C4-2B (cell line): ENCODE results near the gene NUP188.

Experiments used
- H3K27ac ChIP-seq: fragments of 450-650 bp; 2 replicates; pipeline ENCODE4 v1.5.1; 2017
- ZFX ChIP-seq: fragments of 450-650 bp; IDR thresholded peaks from 2 replicates; pipeline ENCODE4 v1.6.1; 2017
- TF ChIP-seq, protein P1 (sequence below): fragments of 450-650 bp; conservative IDR thresholded peaks from 2 replicates; pipeline ENCODE4 v1.5.1; 2017; ENCODE audit warnings: mild to moderate bottlenecking

NUP188 gene

DNA sequence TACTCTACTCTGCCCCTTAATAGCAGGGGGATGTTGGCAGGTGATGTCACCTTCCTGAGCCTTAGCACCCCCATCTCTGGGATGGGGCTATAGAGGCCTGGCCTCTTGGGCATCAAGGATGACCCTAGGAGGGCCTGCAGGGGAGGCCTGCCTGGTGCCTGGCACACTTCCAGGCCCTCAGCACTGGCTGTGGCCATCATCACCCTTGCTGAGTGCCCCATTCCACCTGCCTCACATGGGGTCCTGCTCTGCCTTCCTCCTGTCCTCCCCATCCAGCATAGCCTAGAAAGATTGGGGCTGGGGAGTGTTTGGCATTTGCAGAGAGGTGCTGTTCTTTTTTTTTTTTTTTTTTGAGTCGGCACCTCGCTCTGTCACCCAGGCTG lies 44.4 kb upstream of the NUP188 start:
- TF ChIP-seq, protein P1, sequence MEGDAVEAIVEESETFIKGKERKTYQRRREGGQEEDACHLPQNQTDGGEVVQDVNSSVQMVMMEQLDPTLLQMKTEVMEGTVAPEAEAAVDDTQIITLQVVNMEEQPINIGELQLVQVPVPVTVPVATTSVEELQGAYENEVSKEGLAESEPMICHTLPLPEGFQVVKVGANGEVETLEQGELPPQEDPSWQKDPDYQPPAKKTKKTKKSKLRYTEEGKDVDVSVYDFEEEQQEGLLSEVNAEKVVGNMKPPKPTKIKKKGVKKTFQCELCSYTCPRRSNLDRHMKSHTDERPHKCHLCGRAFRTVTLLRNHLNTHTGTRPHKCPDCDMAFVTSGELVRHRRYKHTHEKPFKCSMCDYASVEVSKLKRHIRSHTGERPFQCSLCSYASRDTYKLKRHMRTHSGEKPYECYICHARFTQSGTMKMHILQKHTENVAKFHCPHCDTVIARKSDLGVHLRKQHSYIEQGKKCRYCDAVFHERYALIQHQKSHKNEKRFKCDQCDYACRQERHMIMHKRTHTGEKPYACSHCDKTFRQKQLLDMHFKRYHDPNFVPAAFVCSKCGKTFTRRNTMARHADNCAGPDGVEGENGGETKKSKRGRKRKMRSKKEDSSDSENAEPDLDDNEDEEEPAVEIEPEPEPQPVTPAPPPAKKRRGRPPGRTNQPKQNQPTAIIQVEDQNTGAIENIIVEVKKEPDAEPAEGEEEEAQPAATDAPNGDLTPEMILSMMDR = no peak
- TF ChIP-seq ZFX = no peak
- no peak overlapping the region for H3K27ac ChIP-seq

DNA sequence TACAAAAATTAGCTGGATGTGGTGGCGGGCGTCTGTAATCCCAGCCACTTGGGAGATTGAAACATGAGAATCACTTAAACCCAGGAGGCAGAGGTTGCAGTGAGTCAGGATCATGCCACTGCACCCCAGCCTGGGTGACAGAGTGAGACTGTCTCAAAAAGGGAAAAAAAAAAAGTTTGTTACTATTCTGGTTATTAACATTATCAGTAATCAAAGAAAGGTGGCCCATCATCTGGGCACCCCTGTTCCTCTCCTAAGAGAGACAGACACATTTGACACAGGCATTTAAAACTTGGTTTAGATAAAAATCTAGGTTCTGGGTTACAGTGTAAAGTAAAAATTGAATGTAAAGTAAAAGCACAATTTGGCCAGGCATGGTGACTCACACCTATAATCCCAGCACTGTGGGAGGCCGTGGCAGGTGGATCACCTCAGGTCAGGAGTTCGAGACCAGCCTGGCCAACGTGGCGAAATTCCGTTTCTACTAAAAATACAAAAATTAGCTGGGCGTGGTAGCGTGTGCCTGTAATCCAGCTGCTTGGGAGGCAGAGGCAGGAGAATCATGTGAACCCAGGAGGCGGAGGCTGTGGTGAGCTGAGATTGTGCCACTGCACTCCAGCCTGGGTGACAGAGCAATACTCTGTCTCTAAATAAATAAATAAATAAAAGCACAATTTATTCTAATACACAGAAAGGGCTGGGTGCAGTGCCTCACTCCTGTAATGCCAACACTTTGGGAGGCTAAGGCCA lies 43.5 kb upstream of the NUP188 start:
- TF ChIP-seq ZFX = no peak
- H3K27ac ChIP-seq = no peak overlapping the region

DNA sequence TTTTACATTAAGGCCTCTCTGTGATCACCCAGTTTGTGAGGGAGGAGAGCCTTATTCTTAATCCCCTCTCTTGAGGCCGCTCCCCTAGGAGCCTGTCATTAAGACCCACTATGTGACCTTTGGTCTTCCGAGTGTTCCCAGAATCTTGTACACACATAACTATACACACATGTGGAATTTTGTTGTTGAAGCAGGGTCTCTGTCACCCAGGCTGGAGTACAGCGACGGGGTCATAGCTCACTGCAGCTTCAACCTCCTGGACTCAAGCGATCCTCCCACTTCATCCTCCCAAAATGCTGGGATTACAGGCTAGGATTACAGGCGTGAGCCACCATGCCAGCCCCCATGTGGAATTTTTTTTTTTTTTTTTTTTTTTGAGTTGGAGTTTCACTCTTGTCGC lies 41.5 kb upstream of the NUP188 start:
- no peak overlapping the region for H3K27ac ChIP-seq
- TF ChIP-seq, protein P1 = no peak
- TF ChIP-seq ZFX = no peak

DNA sequence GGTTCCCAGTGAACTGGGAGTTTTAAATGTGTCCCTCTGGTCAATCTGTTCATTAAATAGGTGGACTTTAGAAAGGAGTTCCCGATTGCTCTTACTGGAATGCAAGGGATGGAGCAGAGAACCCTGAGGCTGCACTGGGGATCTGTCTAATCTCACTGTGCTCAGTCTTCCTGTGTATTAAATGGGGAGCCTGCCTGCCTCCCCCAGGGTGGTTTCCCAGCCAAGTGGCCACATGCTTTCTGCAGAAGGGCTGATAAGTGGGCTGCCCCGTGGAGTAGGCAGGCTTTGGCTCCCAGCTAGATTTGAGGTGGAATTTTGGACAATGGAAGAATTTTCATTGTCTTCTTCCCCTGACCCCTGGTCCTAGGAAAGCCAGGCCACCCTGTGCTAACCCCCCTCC lies 40.8 kb upstream of the NUP188 start:
- TF ChIP-seq, protein P1 = no peak
- no peak for TF ChIP-seq ZFX
- no peak overlapping the region for H3K27ac ChIP-seq

DNA sequence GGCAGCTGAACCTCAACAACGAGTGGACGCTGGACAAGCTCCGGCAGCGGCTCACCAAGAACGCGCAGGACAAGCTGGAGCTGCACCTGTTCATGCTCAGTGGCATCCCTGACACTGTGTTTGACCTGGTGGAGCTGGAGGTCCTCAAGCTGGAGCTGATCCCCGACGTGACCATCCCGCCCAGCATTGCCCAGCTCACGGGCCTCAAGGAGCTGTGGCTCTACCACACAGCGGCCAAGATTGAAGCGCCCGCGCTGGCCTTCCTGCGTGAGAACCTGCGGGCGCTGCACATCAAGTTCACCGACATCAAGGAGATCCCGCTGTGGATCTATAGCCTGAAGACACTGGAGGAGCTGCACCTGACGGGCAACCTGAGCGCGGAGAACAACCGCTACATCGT lies 39.1 kb upstream of the NUP188 start:
- no peak overlapping the region for H3K27ac ChIP-seq
- TF ChIP-seq, protein P1 = no peak
- TF ChIP-seq ZFX = no peak

DNA sequence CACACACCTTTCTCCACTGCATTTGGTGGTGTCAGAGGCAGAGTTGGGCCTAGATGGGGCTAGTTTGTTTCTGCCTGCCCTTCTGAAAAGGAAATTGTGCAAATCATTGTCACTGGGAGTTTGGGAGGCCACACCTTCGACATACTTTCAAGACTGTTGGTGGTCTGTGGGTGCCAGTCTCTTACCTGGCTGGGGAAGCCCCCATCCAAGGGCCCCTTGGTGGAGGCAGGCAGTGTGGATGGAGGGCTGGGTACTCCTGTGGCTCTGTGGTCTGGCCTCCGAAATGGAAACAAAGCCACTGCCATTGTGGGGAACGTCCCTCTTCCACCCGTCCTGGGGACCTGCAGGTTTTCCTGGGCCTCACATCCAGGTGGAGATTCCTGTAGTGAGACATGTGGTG lies 37.6 kb upstream of the NUP188 start:
- no peak for TF ChIP-seq ZFX
- TF ChIP-seq, protein P1 = no peak
- no peak overlapping the region for H3K27ac ChIP-seq

DNA sequence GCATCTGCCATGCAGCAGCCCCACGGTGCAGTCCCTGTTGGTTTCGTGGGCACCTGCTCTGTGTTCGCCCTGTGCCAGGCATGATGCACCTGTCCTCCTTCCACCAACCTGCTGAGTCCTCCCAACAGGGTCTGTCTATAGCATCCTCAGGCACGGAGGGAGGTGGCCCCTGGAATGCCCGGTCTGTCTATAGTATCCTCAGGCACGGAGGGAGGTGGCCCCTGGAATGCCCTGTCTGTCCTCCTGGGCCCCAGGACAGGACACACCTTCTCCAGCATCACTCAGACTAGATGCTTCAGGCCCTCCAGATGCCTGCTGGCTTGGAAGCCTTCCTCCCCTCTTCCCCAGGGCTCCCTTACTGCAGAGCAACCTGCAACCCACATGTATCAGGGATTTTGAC lies 36.6 kb upstream of the NUP188 start:
- no peak for TF ChIP-seq ZFX
- TF ChIP-seq, protein P1 = no peak
- no peak overlapping the region for H3K27ac ChIP-seq

DNA sequence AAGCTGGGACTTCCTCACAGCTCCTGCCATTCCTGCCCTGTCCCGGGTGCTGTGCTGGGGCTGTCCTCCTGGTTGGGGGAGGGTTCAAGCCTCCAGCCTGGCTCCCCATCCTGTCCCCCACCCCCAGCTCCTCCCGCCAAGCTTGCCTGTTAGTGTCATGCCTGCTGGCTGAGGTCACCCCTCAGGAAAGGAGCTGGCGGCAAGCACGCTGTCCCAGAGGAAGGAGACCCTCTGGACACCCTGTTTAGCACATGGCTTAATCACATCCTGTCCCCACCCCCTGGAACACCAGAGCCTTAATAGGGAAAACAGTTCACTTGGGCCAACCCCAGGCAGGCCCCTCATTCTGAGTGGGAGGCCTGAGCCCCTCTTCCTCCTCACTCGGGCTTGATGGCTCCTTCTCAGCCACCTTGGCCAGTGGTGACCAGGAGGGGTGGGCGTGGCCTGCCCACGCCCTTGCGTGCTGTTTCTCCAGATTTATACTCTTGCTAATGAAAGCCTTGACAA lies 35.9 kb upstream of the NUP188 start:
- H3K27ac ChIP-seq = no peak overlapping the region
- TF ChIP-seq, protein P1 = no peak
- TF ChIP-seq ZFX = no peak
